K562 (cell line): ENCODE measurements around the gene IRS1. TPM values are rescaled to one million over a fixed set of nuclear protein-coding genes. Genes with fewer than 3 reads are reported as not detected.

Experiments
- ATAC-seq: fragments of 200-7000 bp; cut with Tn5 transposase; 3 replicates; pipeline ENCODE4 v1.9.1; 2020; ENCODE audit warnings: moderate library complexity
- BruUV-seq: library from RNA; stranded (reverse); fragments of 400-500 nt; replicated peaks from 2 replicates; lab custom pipeline; 2021; lab: Mats Ljungman, UMichigan
- CTCF ChIA-PET: fragments of 300-600 bp; formaldehyde crosslinking; extraction: SDS; loops from one replicate; lab custom pipeline; 2021; ENCODE audit warnings: low intra/inter-chr PET ratio; lab: Yijun Ruan, JAX
- POLR2A ChIA-PET: fragments of 300-600, 350-650 bp; sonication (Branson Sonifier 250); formaldehyde crosslinking; extraction: SDS; loops from one replicate; lab custom pipeline; 2021; ENCODE audit warnings: antibody characterized with exemption, inconsistent platforms; lab: Yijun Ruan, JAX
- DNase-seq, 4 experiments: peaks; one replicate each; pipeline versions ENCODE4 v3.0.0 to v3.0.0-alpha.2; 2011 to 2018; ENCODE audit warnings: low spot score in 3 of 4, mixed read lengths in 3 of 4; ENCODE audit errors: extremely low read depth in 1 of 4
- FAIRE-seq: peaks from 2 replicates; lab custom pipeline; 2011; peaks lifted over from hg19 to GRCh38; lab: Jason Lieb, UNC
- H2AFZ ChIP-seq: 2 replicates; pipeline ENCODE4 v1.6.0; 2011; ENCODE audit warnings: low read depth, low read length, control low read depth, inconsistent platforms
- H3K27ac ChIP-seq: fragments of 200-600 bp; 3 replicates; pipeline ENCODE4 v1.8.0; 2011; ENCODE audit warnings: low read depth, mild to moderate bottlenecking, control low read depth, inconsistent platforms, low read length, moderate library complexity, mixed read lengths; ENCODE audit errors: extremely low read depth
- H3K27me3 ChIP-seq, 2 experiments: fragments of 300-600 bp in 1 of 2; 2 replicates in 1 of 2; 3 replicates in 1 of 2; pipeline versions ENCODE4 v1.6.0 to v1.8.0; 2011; ENCODE audit warnings: inconsistent platforms in 2 of 2, low read length in 2 of 2, mild to moderate bottlenecking in 1 of 2, mixed read lengths in 1 of 2, moderate library complexity in 1 of 2; ENCODE audit not compliant: control insufficient read depth in 2 of 2, insufficient read depth in 2 of 2
- H3K36me3 ChIP-seq: fragments of 300-600 bp; 3 replicates; pipeline ENCODE4 v1.8.0; 2011; ENCODE audit warnings: mild to moderate bottlenecking, low read length, inconsistent platforms; ENCODE audit not compliant: control insufficient read depth, insufficient read depth
- H3K4me1 ChIP-seq, 2 experiments: fragments of 200-600 bp in 1 of 2; replicated peaks in 1 of 2; 2 replicates in 1 of 2; 3 replicates in 1 of 2; pipeline versions ENCODE4 v1.5.1 to v1.8.0; 2011; ENCODE audit warnings: inconsistent platforms in 2 of 2, low read length in 2 of 2, mild to moderate bottlenecking in 1 of 2, mixed read lengths in 1 of 2, moderate library complexity in 1 of 2; ENCODE audit not compliant: control insufficient read depth in 2 of 2, insufficient read depth in 2 of 2
- H3K4me2 ChIP-seq: 2 replicates; pipeline ENCODE4 v1.6.1; 2011; ENCODE audit warnings: low read length, control low read depth, inconsistent platforms, mixed read lengths; ENCODE audit not compliant: insufficient read depth
- H3K4me3 ChIP-seq: fragments of 200-600 bp; sonication (generic), shearing (Covaris generic); 2 replicates; pipeline ENCODE4 v1.5.1; 2016; ENCODE audit warnings: control low read depth, inconsistent platforms
- H3K79me2 ChIP-seq: fragments of 200-600 bp; 3 replicates; pipeline ENCODE4 v1.8.0; 2011; ENCODE audit warnings: low read length, inconsistent platforms; ENCODE audit not compliant: control insufficient read depth, insufficient read depth
- H3K9ac ChIP-seq, 2 experiments: 2 replicates each; pipeline versions ENCODE4 v1.6.0 to v1.6.1; 2011; ENCODE audit warnings: low read depth in 2 of 2, low read length in 2 of 2, control low read depth in 1 of 2, inconsistent platforms in 1 of 2, mild to moderate bottlenecking in 1 of 2, mixed read lengths in 1 of 2; ENCODE audit not compliant: insufficient read depth in 1 of 2
- H3K9me1 ChIP-seq: one replicate; pipeline ENCODE4 v1.6.0; 2011; ENCODE audit warnings: inconsistent platforms, mild to moderate bottlenecking, low read length, moderate library complexity; ENCODE audit not compliant: control insufficient read depth, insufficient read depth
- H3K9me3 ChIP-seq: replicated peaks from 2 replicates; pipeline ENCODE4 v1.5.1; 2011; ENCODE audit warnings: low read depth, low read length, inconsistent platforms; ENCODE audit not compliant: control insufficient read depth, insufficient read depth
- H4K20me1 ChIP-seq: replicated peaks from 2 replicates; pipeline ENCODE4 v1.6.1; 2011; ENCODE audit warnings: low read length, inconsistent platforms, mixed read lengths; ENCODE audit not compliant: control insufficient read depth, insufficient read depth
- CBX1 ChIP-seq: sonication (generic); IDR thresholded peaks from 2 replicates; pipeline ENCODE4 v1.6.1; 2016; ENCODE audit warnings: antibody characterized with exemption, low read depth, mild to moderate bottlenecking
- ETS2 ChIP-seq: IDR thresholded peaks from 2 replicates; pipeline ENCODE4 v1.6.1; 2016; ENCODE audit warnings: borderline replicate concordance, missing genetic modification characterization, mild to moderate bottlenecking, moderate library complexity, missing compliant biosample characterization; ENCODE audit not compliant: poor library complexity, severe bottlenecking
- GTF2A2 ChIP-seq: IDR thresholded peaks from 2 replicates; pipeline ENCODE4 v1.6.1; 2016; ENCODE audit warnings: mild to moderate bottlenecking, missing genetic modification characterization, missing compliant biosample characterization
- GTF2F1 ChIP-seq: IDR thresholded peaks from 2 replicates; pipeline ENCODE4 v1.6.1; 2011; ENCODE audit warnings: low read depth, low read length, improper control_type of control experiment
- HDAC6 ChIP-seq: IDR thresholded peaks from 2 replicates; pipeline ENCODE4 v1.6.1; 2012; ENCODE audit warnings: low read depth, mild to moderate bottlenecking, control low read depth, inconsistent platforms, low read length, moderate library complexity
- HMG20A ChIP-seq: fragments of 450-650 bp; formaldehyde crosslinking; conservative IDR thresholded peaks from 2 replicates; pipeline ENCODE4 v1.4.0; 2020; ENCODE audit warnings: mild to moderate bottlenecking, mixed read lengths
- MCM7 ChIP-seq, 2 experiments: fragments of 450-650 bp; IDR thresholded peaks; 2 replicates each; pipeline ENCODE4 v1.6.1; 2016 to 2018
- POLR2H ChIP-seq: IDR thresholded peaks from 2 replicates; pipeline ENCODE4 v1.6.1; 2016; ENCODE audit warnings: missing genetic modification characterization, low read depth, mild to moderate bottlenecking, control low read depth, missing compliant biosample characterization, moderate library complexity
- SMAD3 ChIP-seq: fragments of 450-650 bp; formaldehyde crosslinking; conservative IDR thresholded peaks from 2 replicates; pipeline ENCODE4 v1.4.0; 2020; ENCODE audit warnings: mild to moderate bottlenecking
- TARDBP ChIP-seq: fragments of 450-650 bp; IDR thresholded peaks from 2 replicates; pipeline ENCODE4 v1.6.1; 2016
- XRCC4 ChIP-seq: IDR thresholded peaks from one replicate; pipeline ENCODE4 v1.6.1; 2011; ENCODE audit not compliant: insufficient read depth, insufficient read length; ENCODE audit errors: extremely low read depth
- ZNF551 ChIP-seq: fragments of 250-450 bp; sonication (Bioruptor Pico); IDR thresholded peaks from 2 replicates; pipeline ENCODE4 v1.5.0; 2021; ENCODE audit warnings: mild to moderate bottlenecking, moderate library complexity
- ZNF561 ChIP-seq: fragments of 450-650 bp; formaldehyde crosslinking; conservative IDR thresholded peaks from 2 replicates; pipeline ENCODE4 v1.4.0; 2020; ENCODE audit warnings: mild to moderate bottlenecking, moderate library complexity
- WGBS: fragments of 100-300 bp; shearing (Covaris generic); methylation state at CpG from one replicate; pipeline ENCODE4 v1.1.6; 2016; ENCODE audit warnings: low coverage, mixed read lengths; ENCODE audit not compliant: insufficient coverage; ENCODE audit errors: missing lambda C conversion rate; 5-methylcytosine and 5-hydroxymethylcytosine counted together
- in situ Hi-C: fragments of 300-500 bp; cut with MboI; formaldehyde crosslinking; loops from 4 replicates; pipeline ENCODE4 v1.15.0; 2018; ENCODE audit warnings: inconsistent platforms, mixed read lengths
- intact Hi-C: fragments of 100-400 bp; cut with micrococcal nuclease; formaldehyde crosslinking; loops from 2 replicates; pipeline ENCODE4 v1.14.2; 2022
- polyA plus RNA-seq, 8 experiments: library from polyadenylated mRNA; depleted of rRNA in 4 of 8; stranded (reverse) in 5 of 8; unstranded in 3 of 8; fragments of >200 nt; fragmentation: Nextera tagmentation in 2 of 8; fragmentation: Illumina TruSeq in 1 of 8; extraction: Ambion mirVana in 2 of 8; extraction: Trizol in 1 of 8; gene quantifications; 2 replicates each; pipeline versions ENCODE4 v1.2.1 to v1.2.3, GENCODE V29; 2011 to 2014; ENCODE audit warnings: inconsistent platforms in 1 of 8, missing spikeins in 1 of 8
- total RNA-seq, 7 experiments: library from RNA; depleted of rRNA in 6 of 7; stranded (reverse); fragments of >200 nt in 6 of 7; fragmentation: Illumina TruSeq in 2 of 7; extraction: Trizol in 2 of 7; gene quantifications; 2 replicates each; pipeline versions ENCODE4 v1.2.1 to v1.2.3, GENCODE V29; 2011 to 2021; ENCODE audit warnings: low replicate concordance in 1 of 7
- TF ChIP-seq, protein P1 (sequence below): fragments of 450-650 bp; conservative IDR thresholded peaks from 2 replicates; pipeline ENCODE4 v1.6.1; 2016; ENCODE audit warnings: missing genetic modification characterization, low read depth, mild to moderate bottlenecking, control low read depth, missing compliant biosample characterization
- TF ChIP-seq, protein P2 (sequence below): fragments of 250-450 bp; sonication (Bioruptor Pico); IDR thresholded peaks from 2 replicates; pipeline ENCODE4 v1.4.0; 2020
- TF ChIP-seq, protein P3 (sequence below): sonication (generic); formaldehyde crosslinking; IDR thresholded peaks from 2 replicates; pipeline ENCODE4 v1.8.0; 2022; ENCODE audit warnings: mild to moderate bottlenecking, missing genetic modification reagents

The IRS1 gene
- total and polyA plus RNA-seq, 9 of the 15 experiments (the other 6 are each of a cell fraction or from before 2014, with no cell fraction given), result under 0.01 to 0.31 (median 0.08) TPM; not detected in 1

DNA sequence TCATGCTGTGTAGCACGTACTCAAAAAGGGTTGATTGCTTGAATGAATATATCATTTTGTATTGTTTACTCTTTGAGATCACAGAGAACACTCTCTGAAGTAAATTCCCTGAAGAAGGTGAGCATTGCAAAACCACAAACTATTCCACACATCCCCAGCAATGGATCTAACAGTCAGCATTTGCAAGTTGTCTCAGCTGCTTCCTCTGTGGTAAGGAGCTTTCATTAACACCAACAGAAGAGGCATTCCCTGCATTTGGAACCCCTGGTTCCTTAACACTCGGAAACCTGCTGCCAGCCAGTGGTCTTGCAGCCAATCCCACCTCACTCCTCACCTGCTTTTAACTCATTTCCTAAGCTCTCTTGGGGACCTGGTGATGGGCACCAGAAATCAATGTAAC is 108.4 kb downstream of the IRS1 start:
- Histone ChIP-seq H3K9me1 (no peaks in the 10 kb centered on the region), H3K4me2 (no peak overlapping the region), H3K4me1 (no peaks in the 10 kb centered on the region), H3K27ac (no peak overlapping the region), H4K20me1 (no peaks in the 10 kb centered on the region), H3K4me3 (no peak overlapping the region), H3K9ac (no peak overlapping the region), H3K9me3 (no peaks in the 10 kb centered on the region), H3K36me3 (no peaks in the 10 kb centered on the region), H3K79me2 (no peaks in the 10 kb centered on the region), H3K27me3 (no peaks in the 10 kb centered on the region), H2AFZ (no peak overlapping the region)
- ATAC-seq (no peak), FAIRE-seq (no peak), DNase-seq (no peak)
- in situ Hi-C loops, result no loop called here
- BruUV-seq, result no TSS peak
- intact Hi-C loops, result no loop called here
- CTCF ChIA-PET, result no interaction called here
- WGBS, result 0% methylated on average over 1 of the region's 2 CpGs
- POLR2A ChIA-PET, result no interaction called here
- TF ChIP-seq POLR2H (tag), result no peak
- no peak for TF ChIP-seq TARDBP
- TF ChIP-seq MCM7 (IDR thresholded peaks at IDR 0.05), result no peak
- TF ChIP-seq XRCC4, result no peak
- TF ChIP-seq HDAC6, result no peak
- TF ChIP-seq GTF2A2 (tag), result no peak
- no peak for TF ChIP-seq ZNF551 (CRISPR knock-in tag)
- TF ChIP-seq ZNF561, result no peak
- TF ChIP-seq, protein P1, sequence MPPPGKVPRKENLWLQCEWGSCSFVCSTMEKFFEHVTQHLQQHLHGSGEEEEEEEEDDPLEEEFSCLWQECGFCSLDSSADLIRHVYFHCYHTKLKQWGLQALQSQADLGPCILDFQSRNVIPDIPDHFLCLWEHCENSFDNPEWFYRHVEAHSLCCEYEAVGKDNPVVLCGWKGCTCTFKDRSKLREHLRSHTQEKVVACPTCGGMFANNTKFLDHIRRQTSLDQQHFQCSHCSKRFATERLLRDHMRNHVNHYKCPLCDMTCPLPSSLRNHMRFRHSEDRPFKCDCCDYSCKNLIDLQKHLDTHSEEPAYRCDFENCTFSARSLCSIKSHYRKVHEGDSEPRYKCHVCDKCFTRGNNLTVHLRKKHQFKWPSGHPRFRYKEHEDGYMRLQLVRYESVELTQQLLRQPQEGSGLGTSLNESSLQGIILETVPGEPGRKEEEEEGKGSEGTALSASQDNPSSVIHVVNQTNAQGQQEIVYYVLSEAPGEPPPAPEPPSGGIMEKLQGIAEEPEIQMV (tag), result no peak
- TF ChIP-seq, protein P2, sequence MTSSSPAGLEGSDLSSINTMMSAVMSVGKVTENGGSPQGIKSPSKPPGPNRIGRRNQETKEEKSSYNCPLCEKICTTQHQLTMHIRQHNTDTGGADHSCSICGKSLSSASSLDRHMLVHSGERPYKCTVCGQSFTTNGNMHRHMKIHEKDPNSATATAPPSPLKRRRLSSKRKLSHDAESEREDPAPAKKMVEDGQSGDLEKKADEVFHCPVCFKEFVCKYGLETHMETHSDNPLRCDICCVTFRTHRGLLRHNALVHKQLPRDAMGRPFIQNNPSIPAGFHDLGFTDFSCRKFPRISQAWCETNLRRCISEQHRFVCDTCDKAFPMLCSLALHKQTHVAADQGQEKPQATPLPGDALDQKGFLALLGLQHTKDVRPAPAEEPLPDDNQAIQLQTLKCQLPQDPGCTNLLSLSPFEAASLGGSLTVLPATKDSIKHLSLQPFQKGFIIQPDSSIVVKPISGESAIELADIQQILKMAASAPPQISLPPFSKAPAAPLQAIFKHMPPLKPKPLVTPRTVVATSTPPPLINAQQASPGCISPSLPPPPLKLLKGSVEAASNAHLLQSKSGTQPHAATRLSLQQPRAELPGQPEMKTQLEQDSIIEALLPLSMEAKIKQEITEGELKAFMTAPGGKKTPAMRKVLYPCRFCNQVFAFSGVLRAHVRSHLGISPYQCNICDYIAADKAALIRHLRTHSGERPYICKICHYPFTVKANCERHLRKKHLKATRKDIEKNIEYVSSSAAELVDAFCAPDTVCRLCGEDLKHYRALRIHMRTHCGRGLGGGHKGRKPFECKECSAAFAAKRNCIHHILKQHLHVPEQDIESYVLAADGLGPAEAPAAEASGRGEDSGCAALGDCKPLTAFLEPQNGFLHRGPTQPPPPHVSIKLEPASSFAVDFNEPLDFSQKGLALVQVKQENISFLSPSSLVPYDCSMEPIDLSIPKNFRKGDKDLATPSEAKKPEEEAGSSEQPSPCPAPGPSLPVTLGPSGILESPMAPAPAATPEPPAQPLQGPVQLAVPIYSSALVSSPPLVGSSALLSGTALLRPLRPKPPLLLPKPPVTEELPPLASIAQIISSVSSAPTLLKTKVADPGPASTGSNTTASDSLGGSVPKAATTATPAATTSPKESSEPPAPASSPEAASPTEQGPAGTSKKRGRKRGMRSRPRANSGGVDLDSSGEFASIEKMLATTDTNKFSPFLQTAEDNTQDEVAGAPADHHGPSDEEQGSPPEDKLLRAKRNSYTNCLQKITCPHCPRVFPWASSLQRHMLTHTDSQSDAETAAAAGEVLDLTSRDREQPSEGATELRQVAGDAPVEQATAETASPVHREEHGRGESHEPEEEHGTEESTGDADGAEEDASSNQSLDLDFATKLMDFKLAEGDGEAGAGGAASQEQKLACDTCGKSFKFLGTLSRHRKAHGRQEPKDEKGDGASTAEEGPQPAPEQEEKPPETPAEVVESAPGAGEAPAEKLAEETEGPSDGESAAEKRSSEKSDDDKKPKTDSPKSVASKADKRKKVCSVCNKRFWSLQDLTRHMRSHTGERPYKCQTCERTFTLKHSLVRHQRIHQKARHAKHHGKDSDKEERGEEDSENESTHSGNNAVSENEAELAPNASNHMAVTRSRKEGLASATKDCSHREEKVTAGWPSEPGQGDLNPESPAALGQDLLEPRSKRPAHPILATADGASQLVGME (CRISPR knock-in tag), result no peak
- no peak for TF ChIP-seq SMAD3
- TF ChIP-seq GTF2F1, result no peak
- TF ChIP-seq HMG20A (CRISPR knock-in tag), result no peak
- no peak for TF ChIP-seq CBX1
- TF ChIP-seq, protein P3, sequence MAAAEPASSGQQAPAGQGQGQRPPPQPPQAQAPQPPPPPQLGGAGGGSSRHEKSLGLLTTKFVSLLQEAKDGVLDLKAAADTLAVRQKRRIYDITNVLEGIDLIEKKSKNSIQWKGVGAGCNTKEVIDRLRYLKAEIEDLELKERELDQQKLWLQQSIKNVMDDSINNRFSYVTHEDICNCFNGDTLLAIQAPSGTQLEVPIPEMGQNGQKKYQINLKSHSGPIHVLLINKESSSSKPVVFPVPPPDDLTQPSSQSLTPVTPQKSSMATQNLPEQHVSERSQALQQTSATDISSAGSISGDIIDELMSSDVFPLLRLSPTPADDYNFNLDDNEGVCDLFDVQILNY, result no peak
- TF ChIP-seq ETS2 (tag), result no peak
